ENCODE measurements around the gene C1QB. TPM values are rescaled to one million over a fixed set of nuclear protein-coding genes. Genes with fewer than 3 reads are reported as not detected.

Gene C1QB
- total and polyA plus RNA-seq, 4 donors: 93.9 to 335 (median 143) TPM

GRCh38 chr1:22646384-22646783 lies 6.7 kb upstream of the C1QB start:
- H3K36me3 ChIP-seq (ENCODE audit: control insufficient read depth in 4 of 4, insufficient read depth in 3 of 4, low read depth in 1 of 4, low read length in 3 of 4): no peaks in the 10 kb centered on the region
- DNase-seq (ENCODE audit: low spot score): no peak
- H3K4me1 ChIP-seq (ENCODE audit: control insufficient read depth in 4 of 4, insufficient read depth in 4 of 4, low read length in 3 of 4): peaks cover 0 to 1% (median 0%) of the 10 kb centered on the region in 4 donors
- no peak overlapping the region for H3K9ac ChIP-seq (ENCODE audit: low read depth in 1 of 2, low read length in 2 of 2)
- H3K4me3 ChIP-seq (ENCODE audit: low read depth in 1 of 3, low read length in 3 of 3): no peak overlapping the region
- H3K27ac ChIP-seq (ENCODE audit: low read depth in 1 of 2, low read length in 2 of 2): no peak overlapping the region
- WGBS: 5% methylated on average over 1 of the region's 1 CpG
- H3K9me3 ChIP-seq (ENCODE audit: control insufficient read depth in 4 of 4, low read length in 3 of 4): no peaks in the 10 kb centered on the region
- TF ChIP-seq RXRA (IDR thresholded peaks at IDR 0.05) (no peak), RAD21 (IDR thresholded peaks at IDR 0.05) (no peak), JUND (IDR thresholded peaks at IDR 0.05) (no peak), MAX (IDR thresholded peaks at IDR 0.05) (no peak), TAF1 (conservative IDR thresholded peaks at IDR 0.05) (no peak), GABPA (IDR thresholded peaks at IDR 0.05 in 1 of 2, conservative IDR thresholded peaks at IDR 0.05 in 1 of 2) (no peak), CTCF (IDR thresholded peaks at IDR 0.05; ENCODE audit: low read depth, low read length, missing input control) (no peak), SP1 (IDR thresholded peaks at IDR 0.05) (no peak), HNF4A (conservative IDR thresholded peaks at IDR 0.05) (no peak), HNF4G (IDR thresholded peaks at IDR 0.05) (no peak), REST (IDR thresholded peaks at IDR 0.05) (no peak), EGR1 (IDR thresholded peaks at IDR 0.05; ENCODE audit: low read depth in 2 of 2) (no peak), ZBTB33 (IDR thresholded peaks at IDR 0.05) (no peak), FOXA2 (IDR thresholded peaks at IDR 0.05) (no peak), FOXA1 (IDR thresholded peaks at IDR 0.05) (no peak), ATF3 (IDR thresholded peaks at IDR 0.05) (no peak)
- H3K27me3 ChIP-seq (ENCODE audit: control insufficient read depth in 4 of 4, insufficient read depth in 4 of 4, low read length in 3 of 4): no peaks in the 10 kb centered on the region

Measured in liver (tissue), 9 donors.